SU-DHL-6 (cell line): ENCODE data around the gene HPD.

Experiments
- H2AFZ ChIP-seq: fragments of 200-600 bp; sonication (generic); 2 replicates; pipeline ENCODE4 v1.6.1; 2014; ENCODE audit warnings: low read depth, mild to moderate bottlenecking, moderate library complexity, mixed read lengths, antibody characterized with exemption, low read length; ENCODE audit not compliant: severe bottlenecking
- H3F3A ChIP-seq: fragments of 200-600 bp; shearing (Covaris generic); 2 replicates; pipeline ENCODE4 v1.6.0; 2016; ENCODE audit warnings: antibody characterized with exemption, mild to moderate bottlenecking; ENCODE audit not compliant: insufficient read depth
- H3K27ac ChIP-seq: fragments of 200-600 bp; sonication (generic); 2 replicates; pipeline ENCODE4 v1.5.1; 2016; ENCODE audit warnings: low read depth, mild to moderate bottlenecking, low read length, moderate library complexity, mixed read lengths
- H3K27me3 ChIP-seq: fragments of 200-600 bp; sonication (generic), shearing (Covaris generic); 2 replicates; pipeline ENCODE4 v1.6.0; 2014; ENCODE audit warnings: mild to moderate bottlenecking, low read length
- H3K36me3 ChIP-seq: fragments of 200-600 bp; sonication (generic); 2 replicates; pipeline ENCODE4 v1.6.1; 2014; ENCODE audit warnings: mild to moderate bottlenecking, low read length, mixed read lengths
- H3K4me2 ChIP-seq: fragments of 300-600, 200-600 bp; shearing (Covaris generic), sonication (generic); 2 replicates; pipeline ENCODE4 v1.6.0; 2014; ENCODE audit warnings: low read length, low read depth, mild to moderate bottlenecking; ENCODE audit not compliant: poor library complexity, severe bottlenecking
- H3K4me3 ChIP-seq: fragments of 200-600 bp; sonication (generic); 2 replicates; pipeline ENCODE4 v1.5.1; 2014; ENCODE audit warnings: antibody characterized with exemption, low read length, mild to moderate bottlenecking, mixed read lengths; ENCODE audit not compliant: insufficient read depth, poor library complexity, severe bottlenecking
- H3K79me2 ChIP-seq: fragments of 200-600 bp; sonication (generic); 2 replicates; pipeline ENCODE4 v1.6.1; 2014; ENCODE audit warnings: mild to moderate bottlenecking, low read length, moderate library complexity; ENCODE audit not compliant: insufficient read depth
- H3K9ac ChIP-seq: fragments of 200-600 bp; sonication (generic); 2 replicates; pipeline ENCODE4 v1.7.0; 2014; ENCODE audit warnings: mild to moderate bottlenecking, low read length
- H3K9me2 ChIP-seq: fragments of 200-600 bp; sonication (generic); replicated peaks from 2 replicates; pipeline ENCODE4 v1.6.1; 2014; ENCODE audit warnings: low read length; ENCODE audit not compliant: insufficient read depth
- H3K9me3 ChIP-seq: fragments of 200-600 bp; sonication (generic); 2 replicates; pipeline ENCODE4 v1.6.1; 2014; ENCODE audit warnings: low read length, mixed read lengths; ENCODE audit not compliant: insufficient read depth
- H4K20me1 ChIP-seq: fragments of 200-600 bp; sonication (generic); 2 replicates; pipeline ENCODE4 v1.6.1; 2014; ENCODE audit warnings: low read depth, mild to moderate bottlenecking, antibody characterized with exemption, low read length, moderate library complexity, mixed read lengths
- CTCF ChIP-seq: fragments of 200-600 bp; sonication (generic); IDR thresholded peaks from one replicate; pipeline ENCODE4 v1.5.1; 2017; ENCODE audit warnings: antibody characterized with exemption, mild to moderate bottlenecking, low read length, moderate library complexity; ENCODE audit not compliant: insufficient read depth, poor library complexity, severe bottlenecking
- EZH2phosphoT487 ChIP-seq: fragments of 200-600 bp; sonication (generic), shearing (Covaris generic); conservative IDR thresholded peaks from 2 replicates; pipeline ENCODE4 v1.6.1; 2018; ENCODE audit warnings: mild to moderate bottlenecking, antibody characterized with exemption, low read length, moderate library complexity, mixed read lengths

Gene HPD

GRCh38 chr12:121806009-121806545, 52.6 kb downstream of the HPD start:
- H3F3A ChIP-seq: peaks cover 33% of the 10 kb centered on the region
- H3K79me2 ChIP-seq: peaks cover 39% of the 10 kb centered on the region
- H3K9me2 ChIP-seq: no peaks in the 10 kb centered on the region
- H3K36me3 ChIP-seq: no peaks in the 10 kb centered on the region
- no peak for TF ChIP-seq EZH2phosphoT487
- no peak for TF ChIP-seq CTCF
- H3K27me3 ChIP-seq: no peaks in the 10 kb centered on the region
- H3K4me2 ChIP-seq: peak overlapping the region; percentile 96
- peak overlapping the region; percentile 77 for H3K9ac ChIP-seq
- no peak overlapping the region for H2AFZ ChIP-seq
- no peaks in the 10 kb centered on the region for H4K20me1 ChIP-seq
- no peaks in the 10 kb centered on the region for H3K9me3 ChIP-seq
- peak overlapping the region; percentile 97 for H3K27ac ChIP-seq
- H3K4me3 ChIP-seq: peak overlapping the region; percentile 63

- no peaks in the 10 kb centered on the region for H3K9me2 ChIP-seq
- TF ChIP-seq EZH2phosphoT487 (no peak), CTCF (no peak)
- no peaks in the 10 kb centered on the region for H3K9me3 ChIP-seq
- no peak overlapping the region for H2AFZ ChIP-seq
- H3K4me2 ChIP-seq: peak overlapping the region; percentile 96
- H3K9ac ChIP-seq: peak overlapping the region; percentile 77
- no peaks in the 10 kb centered on the region for H3K27me3 ChIP-seq
- H4K20me1 ChIP-seq: no peaks in the 10 kb centered on the region
- H3F3A ChIP-seq: peaks cover 28% of the 10 kb centered on the region
- peaks cover 37% of the 10 kb centered on the region for H3K79me2 ChIP-seq
- H3K36me3 ChIP-seq: no peaks in the 10 kb centered on the region
- peak overlapping the region; percentile 63 for H3K4me3 ChIP-seq
- H3K27ac ChIP-seq: peak overlapping the region; percentile 97
Observed at GRCh38 chr12:121805171-121806008, 53.3 kb downstream of the HPD start.

GRCh38 chr12:121804417-121805111, 54.1 kb downstream of the HPD start:
- Histone ChIP-seq H3K27me3 (no peaks in the 10 kb centered on the region), H3K79me2 (peaks cover 37% of the 10 kb centered on the region), H3K27ac (peak overlapping the region; percentile 97), H3K36me3 (no peaks in the 10 kb centered on the region), H2AFZ (no peak overlapping the region), H4K20me1 (no peaks in the 10 kb centered on the region), H3K4me2 (peak overlapping the region; percentile 96), H3F3A (peaks cover 28% of the 10 kb centered on the region), H3K9ac (peak overlapping the region; percentile 77), H3K4me3 (peak overlapping the region; percentile 63), H3K9me2 (no peaks in the 10 kb centered on the region), H3K9me3 (no peaks in the 10 kb centered on the region)
- TF ChIP-seq CTCF: no peak
- TF ChIP-seq EZH2phosphoT487: no peak
